Stimulated activated naive CD8-positive, alpha-beta T cell treated with anti-CD3 and anti-CD28 coated beads, Interleukin-15, Interleukin-2, amounts not matched to agents 100 ng/mL and 50 ng/mL, for 24 hours (primary cell): ENCODE measurements around the gene FMO1.

Experiments used
- H3K27ac Mint-ChIP-seq: one replicate; pipeline ENCODE4 v1.8.0; 2021; ENCODE audit warnings: mild to moderate bottlenecking, mixed read lengths
- H3K27me3 Mint-ChIP-seq: one replicate; pipeline ENCODE4 v1.8.0; 2021; ENCODE audit warnings: mixed read lengths
- H3K36me3 Mint-ChIP-seq: one replicate; pipeline ENCODE4 v1.8.0; 2021; ENCODE audit warnings: low read depth, mixed read lengths
- H3K4me1 Mint-ChIP-seq: one replicate; pipeline ENCODE4 v1.8.0; 2021; ENCODE audit warnings: low read depth, mixed read lengths
- H3K4me3 Mint-ChIP-seq: one replicate; pipeline ENCODE4 v1.8.0; 2021; ENCODE audit warnings: mild to moderate bottlenecking, mixed read lengths
- H3K9me3 Mint-ChIP-seq: one replicate; pipeline ENCODE4 v1.8.0; 2021; ENCODE audit warnings: mixed read lengths

The FMO1 gene

GRCh38 chr1:171248302-171248701 is at the start of gene FMO1:
TSS of gene FMO1 (plus strand) at chr1:171248494. CDS start at chr1:171258088, 9,594 bp downstream.
- Mint-ChIP-seq H3K36me3 (no peaks in the 10 kb centered on the region), H3K27me3 (peaks cover 43% of the 10 kb centered on the region), H3K4me1 (peaks cover 4% of the 10 kb centered on the region), H3K27ac (no peak within 1 kb of the TSS), H3K9me3 (no peaks in the 10 kb centered on the region), H3K4me3 (no peak within 1 kb of the TSS)

GRCh38 chr1:171204296-171204695 is 44.0 kb upstream of the FMO1 start:
- H3K4me1 Mint-ChIP-seq = no peaks in the 10 kb centered on the region

GRCh38 chr1:171206204-171206977 is 41.9 kb upstream of the FMO1 start:
- no peaks in the 10 kb centered on the region for H3K4me1 Mint-ChIP-seq
- H3K4me3 Mint-ChIP-seq = no peak overlapping the region
- H3K36me3 Mint-ChIP-seq = no peaks in the 10 kb centered on the region
- H3K27me3 Mint-ChIP-seq = peaks cover 20% of the 10 kb centered on the region
- H3K27ac Mint-ChIP-seq = no peak overlapping the region
- no peaks in the 10 kb centered on the region for H3K9me3 Mint-ChIP-seq

More at GRCh38 chr1:171204296-171204695, 44.0 kb upstream of the FMO1 start:
- Mint-ChIP-seq H3K4me3 (no peak overlapping the region), H3K9me3 (no peaks in the 10 kb centered on the region), H3K27me3 (peaks cover 20% of the 10 kb centered on the region), H3K36me3 (no peaks in the 10 kb centered on the region), H3K27ac (no peak overlapping the region)

- H3K4me1 Mint-ChIP-seq = no peaks in the 10 kb centered on the region
- H3K4me3 Mint-ChIP-seq = no peak overlapping the region
- peaks cover 20% of the 10 kb centered on the region for H3K27me3 Mint-ChIP-seq
- no peak overlapping the region for H3K27ac Mint-ChIP-seq
- H3K9me3 Mint-ChIP-seq = no peaks in the 10 kb centered on the region
- H3K36me3 Mint-ChIP-seq = no peaks in the 10 kb centered on the region
Measured at GRCh38 chr1:171206978-171207355, 41.3 kb upstream of the FMO1 start.

GRCh38 chr1:171207377-171207776 is 40.9 kb upstream of the FMO1 start:
- no peaks in the 10 kb centered on the region for H3K9me3 Mint-ChIP-seq
- peaks cover 20% of the 10 kb centered on the region for H3K27me3 Mint-ChIP-seq
- no peak overlapping the region for H3K27ac Mint-ChIP-seq
- H3K4me1 Mint-ChIP-seq = no peaks in the 10 kb centered on the region
- H3K36me3 Mint-ChIP-seq = no peaks in the 10 kb centered on the region
- H3K4me3 Mint-ChIP-seq = no peak overlapping the region

- H3K4me3 Mint-ChIP-seq = no peak overlapping the region
- no peak overlapping the region for H3K27ac Mint-ChIP-seq
- no peaks in the 10 kb centered on the region for H3K9me3 Mint-ChIP-seq
- no peaks in the 10 kb centered on the region for H3K4me1 Mint-ChIP-seq
- H3K27me3 Mint-ChIP-seq = peaks cover 12% of the 10 kb centered on the region
- H3K36me3 Mint-ChIP-seq = no peaks in the 10 kb centered on the region
Measured at GRCh38 chr1:171210355-171210754, 37.9 kb upstream of the FMO1 start.

- H3K4me1 Mint-ChIP-seq = no peaks in the 10 kb centered on the region
- H3K4me3 Mint-ChIP-seq = no peak overlapping the region
- H3K9me3 Mint-ChIP-seq = no peaks in the 10 kb centered on the region
- H3K27ac Mint-ChIP-seq = no peak overlapping the region
- H3K36me3 Mint-ChIP-seq = no peaks in the 10 kb centered on the region
- H3K27me3 Mint-ChIP-seq = peaks cover 1% of the 10 kb centered on the region
Measured at GRCh38 chr1:171212607-171213351, 35.5 kb upstream of the FMO1 start.

- no peak overlapping the region for H3K4me3 Mint-ChIP-seq
- peaks cover 6% of the 10 kb centered on the region for H3K27me3 Mint-ChIP-seq
- H3K27ac Mint-ChIP-seq = no peak overlapping the region
- no peaks in the 10 kb centered on the region for H3K9me3 Mint-ChIP-seq
- H3K36me3 Mint-ChIP-seq = no peaks in the 10 kb centered on the region
- no peaks in the 10 kb centered on the region for H3K4me1 Mint-ChIP-seq
Measured at GRCh38 chr1:171213559-171214454, 34.5 kb upstream of the FMO1 start.

- no peaks in the 10 kb centered on the region for H3K36me3 Mint-ChIP-seq
- H3K27me3 Mint-ChIP-seq = peaks cover 6% of the 10 kb centered on the region
Measured at GRCh38 chr1:171217658-171218443, 30.4 kb upstream of the FMO1 start.

GRCh38 chr1:171218661-171219060 is 29.6 kb upstream of the FMO1 start:
- Mint-ChIP-seq H3K4me1 (no peaks in the 10 kb centered on the region), H3K4me3 (no peak overlapping the region), H3K9me3 (no peaks in the 10 kb centered on the region), H3K27me3 (peaks cover 6% of the 10 kb centered on the region), H3K27ac (no peak overlapping the region), H3K36me3 (no peaks in the 10 kb centered on the region)

More at GRCh38 chr1:171217658-171218443, 30.4 kb upstream of the FMO1 start:
- no peak overlapping the region for H3K4me3 Mint-ChIP-seq
- no peaks in the 10 kb centered on the region for H3K4me1 Mint-ChIP-seq
- H3K9me3 Mint-ChIP-seq = no peaks in the 10 kb centered on the region
- no peak overlapping the region for H3K27ac Mint-ChIP-seq

GRCh38 chr1:171219346-171220080 is 28.8 kb upstream of the FMO1 start:
- H3K27me3 Mint-ChIP-seq = peaks cover 6% of the 10 kb centered on the region
- no peaks in the 10 kb centered on the region for H3K9me3 Mint-ChIP-seq
- no peaks in the 10 kb centered on the region for H3K4me1 Mint-ChIP-seq
- no peaks in the 10 kb centered on the region for H3K36me3 Mint-ChIP-seq
- no peak overlapping the region for H3K27ac Mint-ChIP-seq
- no peak overlapping the region for H3K4me3 Mint-ChIP-seq

GRCh38 chr1:171220081-171220420 is 28.2 kb upstream of the FMO1 start:
- Mint-ChIP-seq H3K9me3 (no peaks in the 10 kb centered on the region), H3K36me3 (no peaks in the 10 kb centered on the region), H3K27me3 (peaks cover 6% of the 10 kb centered on the region), H3K4me3 (no peak overlapping the region), H3K27ac (no peak overlapping the region), H3K4me1 (no peaks in the 10 kb centered on the region)

GRCh38 chr1:171220581-171221054 is 27.7 kb upstream of the FMO1 start:
- Mint-ChIP-seq H3K4me3 (no peak overlapping the region), H3K36me3 (no peaks in the 10 kb centered on the region), H3K4me1 (no peaks in the 10 kb centered on the region), H3K27ac (no peak overlapping the region), H3K9me3 (no peaks in the 10 kb centered on the region), H3K27me3 (peaks cover 6% of the 10 kb centered on the region)
